Measurements from ENCODE around the gene VPS25. TPM values are rescaled to one million over a fixed set of nuclear protein-coding genes. Genes with fewer than 3 reads are reported as not detected.

The VPS25 gene
- total and polyA plus RNA-seq, 5 donors from 2014 or later: 29.4 to 73.3 (median 71.2) TPM

- H3K36me3 Mint-ChIP-seq: peaks cover 19% of the 10 kb centered on the region
- Histone ChIP-seq H3K9me3 (ENCODE audit: control insufficient read depth in 2 of 2, low read length in 2 of 2) (no peaks in the 10 kb centered on the region), H3K36me3 (ENCODE audit: control insufficient read depth, insufficient read depth, low read length) (peaks cover 28% of the 10 kb centered on the region), H3K4me1 (ENCODE audit: control insufficient read depth, insufficient read depth, low read length, poor library complexity, severe bottlenecking) (peaks cover 19% of the 10 kb centered on the region), H3K4me3 (ENCODE audit: low read depth, low read length) (peak overlapping the region; percentile 93), H3K27me3 (ENCODE audit: control insufficient read depth, insufficient read depth, low read length) (no peaks in the 10 kb centered on the region), H3K27ac (ENCODE audit: insufficient read depth, low read length, poor library complexity, severe bottlenecking) (peak overlapping the region; percentile 86)
- peak overlapping the region; percentile 97 to 99 (median 99) for H3K27ac Mint-ChIP-seq
- peak overlapping the region; percentile 95 to 99 (median 98) for H3K4me3 Mint-ChIP-seq
- H3K27me3 Mint-ChIP-seq: peaks cover 12% of the 10 kb centered on the region
- ATAC-seq (ENCODE audit: low read depth in 2 of 2) (peak in 1 of 2 donors; percentile 16), DNase-seq (no peak)
- no peaks in the 10 kb centered on the region for H3K9me3 Mint-ChIP-seq
- peaks cover 4 to 31% (median 18%) of the 10 kb centered on the region in 4 donors for H3K4me1 Mint-ChIP-seq
Observed at GRCh38 chr17:42772945-42773289, 332 bp upstream of the VPS25 start.

GRCh38 chr17:42774066-42774745, 957 bp downstream of the VPS25 start:
- Histone ChIP-seq H3K9me3 (ENCODE audit: control insufficient read depth in 2 of 2, low read length in 2 of 2) (no peaks in the 10 kb centered on the region), H3K27me3 (ENCODE audit: control insufficient read depth, insufficient read depth, low read length) (no peaks in the 10 kb centered on the region), H3K27ac (ENCODE audit: insufficient read depth, low read length, poor library complexity, severe bottlenecking) (peak overlapping the region; percentile 86), H3K4me1 (ENCODE audit: control insufficient read depth, insufficient read depth, low read length, poor library complexity, severe bottlenecking) (peaks cover 19% of the 10 kb centered on the region), H3K4me3 (ENCODE audit: low read depth, low read length) (peak overlapping the region; percentile 93), H3K36me3 (ENCODE audit: control insufficient read depth, insufficient read depth, low read length) (peaks cover 41% of the 10 kb centered on the region)
- Mint-ChIP-seq H3K36me3 (peaks cover 32% of the 10 kb centered on the region), H3K27me3 (peaks cover 5% of the 10 kb centered on the region), H3K9me3 (no peaks in the 10 kb centered on the region), H3K4me3 (peak overlapping the region; percentile 95 to 99 (median 98)), H3K27ac (peak overlapping the region; percentile 80 to 99 (median 99)), H3K4me1 (peaks cover 4 to 32% (median 18%) of the 10 kb centered on the region in 4 donors)
- ATAC-seq (ENCODE audit: low read depth in 2 of 2) (no peak), DNase-seq (no peak)

- ATAC-seq (ENCODE audit: low read depth in 2 of 2) (no peak), DNase-seq (no peak)
- Histone ChIP-seq H3K27ac (ENCODE audit: insufficient read depth, low read length, poor library complexity, severe bottlenecking) (no peak overlapping the region), H3K4me3 (ENCODE audit: low read depth, low read length) (no peak overlapping the region), H3K4me1 (ENCODE audit: control insufficient read depth, insufficient read depth, low read length, poor library complexity, severe bottlenecking) (peaks cover 22% of the 10 kb centered on the region), H3K27me3 (ENCODE audit: control insufficient read depth, insufficient read depth, low read length) (no peaks in the 10 kb centered on the region), H3K36me3 (ENCODE audit: control insufficient read depth, insufficient read depth, low read length) (peaks cover 48% of the 10 kb centered on the region), H3K9me3 (ENCODE audit: control insufficient read depth in 2 of 2, low read length in 2 of 2) (no peaks in the 10 kb centered on the region)
- H3K27me3 Mint-ChIP-seq: peaks cover 14% of the 10 kb centered on the region
- peak overlapping the region in 2 of 4 donors; percentile 64 to 95 for H3K4me3 Mint-ChIP-seq
- no peaks in the 10 kb centered on the region for H3K9me3 Mint-ChIP-seq
- no peak overlapping the region for H3K27ac Mint-ChIP-seq
- peaks cover 38% of the 10 kb centered on the region for H3K36me3 Mint-ChIP-seq
- peaks cover 4 to 39% (median 22%) of the 10 kb centered on the region in 4 donors for H3K4me1 Mint-ChIP-seq
Observed at GRCh38 chr17:42775534-42776098, 2.4 kb downstream of the VPS25 start.

- Histone ChIP-seq H3K27me3 (ENCODE audit: control insufficient read depth, insufficient read depth, low read length) (peaks cover 14% of the 10 kb centered on the region), H3K9me3 (ENCODE audit: control insufficient read depth in 2 of 2, low read length in 2 of 2) (no peaks in the 10 kb centered on the region), H3K27ac (ENCODE audit: insufficient read depth, low read length, poor library complexity, severe bottlenecking) (no peak overlapping the region), H3K4me1 (ENCODE audit: control insufficient read depth, insufficient read depth, low read length, poor library complexity, severe bottlenecking) (peaks cover 19% of the 10 kb centered on the region), H3K36me3 (ENCODE audit: control insufficient read depth, insufficient read depth, low read length) (peaks cover 48% of the 10 kb centered on the region), H3K4me3 (ENCODE audit: low read depth, low read length) (no peak overlapping the region)
- DNase-seq (no peak), ATAC-seq (ENCODE audit: low read depth in 2 of 2) (no peak)
- Mint-ChIP-seq H3K27me3 (peaks cover 35% of the 10 kb centered on the region), H3K4me3 (peak overlapping the region in 1 of 4 donors; percentile 33), H3K36me3 (peaks cover 42% of the 10 kb centered on the region), H3K27ac (no peak overlapping the region), H3K9me3 (peaks cover 0 to 4% (median 0%) of the 10 kb centered on the region in 7 donors), H3K4me1 (peaks cover 0 to 36% (median 21%) of the 10 kb centered on the region in 4 donors)
Observed at GRCh38 chr17:42778570-42778969, 5.3 kb downstream of the VPS25 start.

GRCh38 chr17:42779304-42779935, 6.2 kb downstream of the VPS25 start:
- Histone ChIP-seq H3K27ac (ENCODE audit: insufficient read depth, low read length, poor library complexity, severe bottlenecking) (no peak overlapping the region), H3K9me3 (ENCODE audit: control insufficient read depth in 2 of 2, low read length in 2 of 2) (no peaks in the 10 kb centered on the region), H3K27me3 (ENCODE audit: control insufficient read depth, insufficient read depth, low read length) (peaks cover 17% of the 10 kb centered on the region), H3K36me3 (ENCODE audit: control insufficient read depth, insufficient read depth, low read length) (peaks cover 48% of the 10 kb centered on the region), H3K4me1 (ENCODE audit: control insufficient read depth, insufficient read depth, low read length, poor library complexity, severe bottlenecking) (peaks cover 10% of the 10 kb centered on the region), H3K4me3 (ENCODE audit: low read depth, low read length) (no peak overlapping the region)
- peaks cover 0 to 4% (median 0%) of the 10 kb centered on the region in 7 donors for H3K9me3 Mint-ChIP-seq
- H3K4me1 Mint-ChIP-seq: peaks cover 0 to 34% (median 13%) of the 10 kb centered on the region in 4 donors
- peaks cover 43% of the 10 kb centered on the region for H3K27me3 Mint-ChIP-seq
- H3K4me3 Mint-ChIP-seq: peak overlapping the region in 2 of 4 donors; percentile 52 to 68
- ATAC-seq (ENCODE audit: low read depth in 2 of 2) (no peak), DNase-seq (no peak)
- H3K27ac Mint-ChIP-seq: peak overlapping the region in 1 of 3 donors; percentile 40
- H3K36me3 Mint-ChIP-seq: peaks cover 36% of the 10 kb centered on the region

GRCh38 chr17:42779936-42780850, 6.9 kb downstream of the VPS25 start, which contains the start of gene WNK4:
Gene WNK4, plus strand, starts transcription at chr17:42780610. Its CDS starts 89 bp downstream, at chr17:42780699.
- Mint-ChIP-seq H3K9me3 (peaks cover 0 to 4% (median 0%) of the 10 kb centered on the region in 7 donors), H3K4me1 (peaks cover 0 to 36% (median 14%) of the 10 kb centered on the region in 4 donors), H3K36me3 (peaks cover 32% of the 10 kb centered on the region), H3K27me3 (peaks cover 50% of the 10 kb centered on the region), H3K27ac (peak within 1 kb of the TSS in 1 of 3 donors; percentile 63), H3K4me3 (peak within 1 kb of the TSS; percentile 42 to 68 (median 48))
- peaks cover 44% of the 10 kb centered on the region for H3K36me3 ChIP-seq (ENCODE audit: control insufficient read depth, insufficient read depth, low read length)
- no peaks in the 10 kb centered on the region for H3K9me3 ChIP-seq (ENCODE audit: control insufficient read depth in 2 of 2, low read length in 2 of 2)
- ATAC-seq (ENCODE audit: low read depth in 2 of 2) (no peak), DNase-seq (no peak)
- H3K27ac ChIP-seq (ENCODE audit: insufficient read depth, low read length, poor library complexity, severe bottlenecking): no peak within 1 kb of the TSS
- H3K4me1 ChIP-seq (ENCODE audit: control insufficient read depth, insufficient read depth, low read length, poor library complexity, severe bottlenecking): peaks cover 13% of the 10 kb centered on the region
- peaks cover 20% of the 10 kb centered on the region for H3K27me3 ChIP-seq (ENCODE audit: control insufficient read depth, insufficient read depth, low read length)
- no peak within 1 kb of the TSS for H3K4me3 ChIP-seq (ENCODE audit: low read depth, low read length)

Data from CD4-positive, CD25-positive, alpha-beta regulatory T cell (primary cell).